Measurements from ENCODE around the gene RSKR. TPM values are rescaled to one million over a fixed set of nuclear protein-coding genes. Genes with fewer than 3 reads are reported as not detected.

Gene RSKR
- total and polyA plus RNA-seq, 9 of the 15 experiments (the other 6 are each of a cell fraction or from before 2014, with no cell fraction given): 1.4 to 42.3 (median 16.2) TPM

DNA sequence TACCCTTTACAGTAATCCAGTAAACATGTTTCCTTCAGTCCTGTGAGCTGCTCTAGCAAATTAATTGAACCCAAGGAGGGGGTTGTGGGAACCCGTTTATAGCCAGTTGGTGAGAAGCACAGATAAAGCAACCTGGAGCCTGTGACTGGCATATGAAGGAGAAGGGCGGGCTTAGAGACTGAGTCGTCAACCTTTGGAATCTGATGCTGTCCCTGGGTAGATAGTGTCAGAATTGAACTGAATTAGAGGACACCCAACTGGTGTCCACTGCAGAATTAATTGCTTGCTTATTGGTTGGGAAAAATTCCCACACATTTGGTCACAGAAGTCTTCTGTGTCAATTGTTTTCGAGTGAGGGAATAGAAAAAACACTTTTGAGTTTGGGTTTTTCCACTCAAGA lies 12.8 kb upstream of the RSKR start (continued):
- TF ChIP-seq TAF7 (tag; IDR thresholded peaks at IDR 0.05) (no peak), ZC3H11A (IDR thresholded peaks at IDR 0.05; ENCODE audit: low read depth, low read length) (no peak)
- TF ChIP-seq, protein P1, sequence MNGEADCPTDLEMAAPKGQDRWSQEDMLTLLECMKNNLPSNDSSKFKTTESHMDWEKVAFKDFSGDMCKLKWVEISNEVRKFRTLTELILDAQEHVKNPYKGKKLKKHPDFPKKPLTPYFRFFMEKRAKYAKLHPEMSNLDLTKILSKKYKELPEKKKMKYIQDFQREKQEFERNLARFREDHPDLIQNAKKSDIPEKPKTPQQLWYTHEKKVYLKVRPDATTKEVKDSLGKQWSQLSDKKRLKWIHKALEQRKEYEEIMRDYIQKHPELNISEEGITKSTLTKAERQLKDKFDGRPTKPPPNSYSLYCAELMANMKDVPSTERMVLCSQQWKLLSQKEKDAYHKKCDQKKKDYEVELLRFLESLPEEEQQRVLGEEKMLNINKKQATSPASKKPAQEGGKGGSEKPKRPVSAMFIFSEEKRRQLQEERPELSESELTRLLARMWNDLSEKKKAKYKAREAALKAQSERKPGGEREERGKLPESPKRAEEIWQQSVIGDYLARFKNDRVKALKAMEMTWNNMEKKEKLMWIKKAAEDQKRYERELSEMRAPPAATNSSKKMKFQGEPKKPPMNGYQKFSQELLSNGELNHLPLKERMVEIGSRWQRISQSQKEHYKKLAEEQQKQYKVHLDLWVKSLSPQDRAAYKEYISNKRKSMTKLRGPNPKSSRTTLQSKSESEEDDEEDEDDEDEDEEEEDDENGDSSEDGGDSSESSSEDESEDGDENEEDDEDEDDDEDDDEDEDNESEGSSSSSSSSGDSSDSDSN (IDR thresholded peaks at IDR 0.05; ENCODE audit: borderline replicate concordance in 1 of 2, low read depth in 2 of 2, low read length in 2 of 2): no peak

- no peaks in the 10 kb centered on the region for H4K20me1 ChIP-seq (replicated peaks; ENCODE audit: control insufficient read depth, insufficient read depth, low read length)
- 96% methylated on average over 2 of the region's 2 CpGs for WGBS (ENCODE audit: insufficient coverage, low coverage, missing lambda C conversion rate)
- in situ Hi-C loops (cut with MboI): no loop called here
- peaks cover 94% of the 10 kb centered on the region for H3K36me3 ChIP-seq (ENCODE audit: control insufficient read depth, insufficient read depth, low read length)
- no peak for FAIRE-seq
- CTCF ChIA-PET (ENCODE audit: low intra/inter-chr PET ratio): no interaction called here
- H3K79me2 ChIP-seq (ENCODE audit: control insufficient read depth, insufficient read depth, low read length): no peaks in the 10 kb centered on the region
- H3K27ac ChIP-seq (ENCODE audit: extremely low read depth, low read depth, low read length): no peak overlapping the region
- POLR2A ChIA-PET: interaction anchor here (0.6 to 1.7 kb wide), 6 partner anchors 11 to 99 kb away, joined by 3 to 7 read pairs (median 4); partner anchors contain the start of gene RPL23A
- H3K27me3 ChIP-seq (ENCODE audit: control insufficient read depth in 2 of 2, insufficient read depth in 2 of 2, low read length in 2 of 2): no peaks in the 10 kb centered on the region
- H3K4me3 ChIP-seq: no peak overlapping the region
- no peak for ATAC-seq
- no peak overlapping the region for H3K9ac ChIP-seq (ENCODE audit: insufficient read depth in 1 of 2, low read depth in 2 of 2, low read length in 2 of 2)
- H3K4me2 ChIP-seq (ENCODE audit: insufficient read depth, low read length): no peak overlapping the region
- H3K4me1 ChIP-seq (replicated peaks in 1 of 2; ENCODE audit: control insufficient read depth in 2 of 2, insufficient read depth in 2 of 2, low read length in 2 of 2): no peaks in the 10 kb centered on the region
- intact Hi-C loops (cut with micrococcal nuclease): no loop called here
- H2AFZ ChIP-seq (ENCODE audit: low read depth, low read length): no peak overlapping the region
- no peak for DNase-seq (ENCODE audit: extremely low read depth in 1 of 4, low spot score in 3 of 4)
- H3K9me3 ChIP-seq (replicated peaks; ENCODE audit: control insufficient read depth, insufficient read depth, low read depth, low read length): no peaks in the 10 kb centered on the region
- TF ChIP-seq ZNF79 (CRISPR knock-in tag; IDR thresholded peaks at IDR 0.05; ENCODE audit: low read depth): no peak
- TF ChIP-seq TCF3 (CRISPR knock-in tag; IDR thresholded peaks at IDR 0.05): no peak
- TF ChIP-seq ZNF121 (CRISPR knock-in tag; conservative IDR thresholded peaks at IDR 0.05): no peak
- no peak for TF ChIP-seq TAF9B (IDR thresholded peaks at IDR 0.05; ENCODE audit: partially characterized antibody)
- TF ChIP-seq ZNF778 (CRISPR knock-in tag; IDR thresholded peaks at IDR 0.05): no peak
- TF ChIP-seq MTF1 (CRISPR knock-in tag; IDR thresholded peaks at IDR 0.05; ENCODE audit: borderline replicate concordance): no peak
- no peak for TF ChIP-seq ZNF511 (CRISPR knock-in tag; IDR thresholded peaks at IDR 0.05)
- no peak for TF ChIP-seq POLR2H (tag; IDR thresholded peaks at IDR 0.05; ENCODE audit: low read depth)
- TF ChIP-seq, protein P2, sequence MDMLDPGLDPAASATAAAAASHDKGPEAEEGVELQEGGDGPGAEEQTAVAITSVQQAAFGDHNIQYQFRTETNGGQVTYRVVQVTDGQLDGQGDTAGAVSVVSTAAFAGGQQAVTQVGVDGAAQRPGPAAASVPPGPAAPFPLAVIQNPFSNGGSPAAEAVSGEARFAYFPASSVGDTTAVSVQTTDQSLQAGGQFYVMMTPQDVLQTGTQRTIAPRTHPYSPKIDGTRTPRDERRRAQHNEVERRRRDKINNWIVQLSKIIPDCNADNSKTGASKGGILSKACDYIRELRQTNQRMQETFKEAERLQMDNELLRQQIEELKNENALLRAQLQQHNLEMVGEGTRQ (CRISPR knock-in tag; IDR thresholded peaks at IDR 0.05): no peak
- H3K9me1 ChIP-seq (ENCODE audit: control insufficient read depth, insufficient read depth, low read length): no peaks in the 10 kb centered on the region
- no TSS peak for BruUV-seq (replicated peaks)
Observed at GRCh38 chr17:28624148-28624547, 10.2 kb upstream of the RSKR start.

Data from K562 (cell line).